DMS153 (cell line): ENCODE data around the gene CD84.
"Not testable (repeated sequence)": the region's sequence is repeated elsewhere in the genome, so short reads cannot be mapped to it uniquely, and the experiment has no call there.

ENCODE experiments used
- DNase-seq: peaks from one replicate; lab custom pipeline; 2025; lab: John Stamatoyannopoulos, UW

Gene CD84

GRCh38 chr1:160500321-160500990, 78.8 kb downstream of the CD84 start:
- no peak for DNase-seq

- no peak for DNase-seq
Observed at GRCh38 chr1:160499631-160500030, 79.7 kb downstream of the CD84 start.

- DNase-seq = not testable (repeated sequence)
Observed at GRCh38 chr1:160498301-160499065, 80.8 kb downstream of the CD84 start.

- no peak for DNase-seq
Observed at GRCh38 chr1:160496334-160496733, 83.0 kb downstream of the CD84 start.

- no peak for DNase-seq
Observed at GRCh38 chr1:160494620-160495019, 84.7 kb downstream of the CD84 start.

GRCh38 chr1:160492617-160493016, 86.7 kb downstream of the CD84 start:
- DNase-seq = no peak

GRCh38 chr1:160491981-160492380, 87.3 kb downstream of the CD84 start:
- DNase-seq = no peak
